ENCODE data around the gene ITIH1. TPM values are rescaled to one million over a fixed set of nuclear protein-coding genes. Genes with fewer than 3 reads are reported as not detected.

Gene ITIH1
- total and polyA plus RNA-seq, 2 donors (not counting 3 experiments of a cell fraction or from before 2014, with no cell fraction given): not detected

DNA sequence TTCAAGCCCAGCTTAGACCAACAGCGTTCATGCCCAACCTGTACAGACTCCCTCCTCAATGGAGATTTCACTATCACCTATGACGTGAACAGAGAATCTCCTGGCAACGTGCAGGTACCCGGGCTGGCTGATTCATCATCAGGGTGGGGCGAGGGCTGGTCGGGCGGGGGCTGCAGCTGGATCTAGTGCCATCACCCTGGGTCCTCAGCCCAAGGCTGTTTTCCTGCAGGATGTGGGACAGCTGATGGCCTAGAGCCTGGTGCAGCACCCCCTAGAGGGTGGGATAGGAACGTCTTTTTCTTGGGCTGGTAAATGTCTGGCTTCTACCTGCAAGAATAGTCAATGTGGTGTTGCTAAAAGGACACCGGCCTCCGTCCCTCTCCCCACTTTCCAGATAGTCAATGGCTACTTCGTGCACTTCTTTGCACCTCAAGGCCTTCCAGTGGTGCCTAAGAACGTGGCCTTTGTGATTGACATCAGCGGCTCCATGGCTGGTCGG is 21.6 kb downstream of the ITIH1 start:
- dilution Hi-C loops (cut with MboI; ENCODE audit: extremely low pct_ligation_motif_present, low sequenced_read_pairs) (no loop called here), intact Hi-C loops (cut with micrococcal nuclease) (loop anchor here (1.0 kb wide), 1 partner anchor 57 kb away; no protein-coding TSS in a partner anchor)
- no peaks in the 10 kb centered on the region for H3K4me1 ChIP-seq (ENCODE audit: control insufficient read depth, extremely low read depth, insufficient read depth, low read length)
- H2AFZ ChIP-seq (ENCODE audit: low read depth, low read length): no peak overlapping the region
- H3K4me3 ChIP-seq (replicated peaks in 1 of 3; ENCODE audit: insufficient read depth in 1 of 3, low read depth in 1 of 3, low read length in 3 of 3): no peak overlapping the region
- FAIRE-seq (no peak), DNase-seq (ENCODE audit: low read depth, low spot score) (peak; percentile 18)
- H3K9me3 ChIP-seq (replicated peaks; ENCODE audit: control insufficient read depth, insufficient read depth, low read length): no peaks in the 10 kb centered on the region
- H3K27me3 ChIP-seq (ENCODE audit: control insufficient read depth in 2 of 2, insufficient read depth in 2 of 2, low read length in 2 of 2): no peaks in the 10 kb centered on the region
- no peaks in the 10 kb centered on the region for H3K79me2 ChIP-seq (ENCODE audit: control insufficient read depth, insufficient read depth, low read length)
- H3K36me3 ChIP-seq (ENCODE audit: control insufficient read depth in 2 of 2, extremely low read depth in 1 of 2, insufficient read depth in 2 of 2, low read length in 2 of 2): no peaks in the 10 kb centered on the region
- no peak overlapping the region for H3K9ac ChIP-seq (replicated peaks; ENCODE audit: extremely low read depth, insufficient read depth, low read length)
- H3K9me1 ChIP-seq (replicated peaks; ENCODE audit: control insufficient read depth, extremely low read depth, insufficient read depth, low read length): no peaks in the 10 kb centered on the region
- ChIA-PET CTCF (interaction anchor here (0.7 to 2.6 kb wide), 14 partner anchors 9 to 57 kb away, joined by 3 to 13 read pairs (median 4); no protein-coding TSS in a partner anchor), POLR2A (no interaction called here)
- TF ChIP-seq, protein P1, sequence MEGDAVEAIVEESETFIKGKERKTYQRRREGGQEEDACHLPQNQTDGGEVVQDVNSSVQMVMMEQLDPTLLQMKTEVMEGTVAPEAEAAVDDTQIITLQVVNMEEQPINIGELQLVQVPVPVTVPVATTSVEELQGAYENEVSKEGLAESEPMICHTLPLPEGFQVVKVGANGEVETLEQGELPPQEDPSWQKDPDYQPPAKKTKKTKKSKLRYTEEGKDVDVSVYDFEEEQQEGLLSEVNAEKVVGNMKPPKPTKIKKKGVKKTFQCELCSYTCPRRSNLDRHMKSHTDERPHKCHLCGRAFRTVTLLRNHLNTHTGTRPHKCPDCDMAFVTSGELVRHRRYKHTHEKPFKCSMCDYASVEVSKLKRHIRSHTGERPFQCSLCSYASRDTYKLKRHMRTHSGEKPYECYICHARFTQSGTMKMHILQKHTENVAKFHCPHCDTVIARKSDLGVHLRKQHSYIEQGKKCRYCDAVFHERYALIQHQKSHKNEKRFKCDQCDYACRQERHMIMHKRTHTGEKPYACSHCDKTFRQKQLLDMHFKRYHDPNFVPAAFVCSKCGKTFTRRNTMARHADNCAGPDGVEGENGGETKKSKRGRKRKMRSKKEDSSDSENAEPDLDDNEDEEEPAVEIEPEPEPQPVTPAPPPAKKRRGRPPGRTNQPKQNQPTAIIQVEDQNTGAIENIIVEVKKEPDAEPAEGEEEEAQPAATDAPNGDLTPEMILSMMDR (IDR thresholded peaks at IDR 0.05; ENCODE audit: extremely low read depth in 1 of 2, insufficient read depth in 1 of 2, low read depth in 1 of 2, low read length in 2 of 2): peak; percentile 57 to 61
- TF ChIP-seq POLR2A (IDR thresholded peaks at IDR 0.05; ENCODE audit: low read depth, low read length): no peak
- H3K27ac ChIP-seq (ENCODE audit: insufficient read depth, low read depth, low read length): no peak overlapping the region
- BruUV-seq (replicated peaks): no TSS peak
- H4K20me1 ChIP-seq (replicated peaks; ENCODE audit: control insufficient read depth, extremely low read depth, insufficient read depth, low read length): no peaks in the 10 kb centered on the region
- no peak overlapping the region for H3K4me2 ChIP-seq (ENCODE audit: insufficient read depth, low read length)

DNA sequence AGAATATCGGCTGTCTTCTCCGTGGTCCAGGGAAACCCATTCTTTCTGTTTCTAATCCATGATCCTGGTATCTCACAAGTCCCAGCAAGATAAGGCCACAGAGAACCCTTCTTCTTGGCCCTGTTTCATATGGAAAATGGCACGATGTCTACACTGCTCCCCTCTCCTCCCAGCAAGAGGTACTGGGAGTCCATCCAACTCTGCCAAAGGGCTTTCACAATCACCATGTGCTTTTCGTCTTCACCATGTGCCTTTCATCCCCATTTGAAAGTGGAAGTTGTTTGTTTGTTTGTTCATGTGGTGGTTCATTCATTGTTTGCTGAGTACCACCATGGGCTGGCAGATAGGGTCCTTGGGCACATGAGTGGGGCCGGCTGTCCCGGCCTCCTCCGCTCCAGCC is 22.7 kb downstream of the ITIH1 start:
- H3K9ac ChIP-seq (replicated peaks; ENCODE audit: extremely low read depth, insufficient read depth, low read length): no peak overlapping the region
- H4K20me1 ChIP-seq (replicated peaks; ENCODE audit: control insufficient read depth, extremely low read depth, insufficient read depth, low read length): no peaks in the 10 kb centered on the region
- no peaks in the 10 kb centered on the region for H3K9me3 ChIP-seq (replicated peaks; ENCODE audit: control insufficient read depth, insufficient read depth, low read length)
- BruUV-seq (replicated peaks): no TSS peak
- no peak overlapping the region for H3K4me3 ChIP-seq (replicated peaks in 1 of 3; ENCODE audit: insufficient read depth in 1 of 3, low read depth in 1 of 3, low read length in 3 of 3)
- no peak for FAIRE-seq
- CTCF ChIA-PET: interaction anchor here (1.0 to 2.6 kb wide), 4 partner anchors 8 to 32 kb away, joined by 3 to 13 read pairs (median 6); no protein-coding TSS in a partner anchor
- no peaks in the 10 kb centered on the region for H3K79me2 ChIP-seq (ENCODE audit: control insufficient read depth, insufficient read depth, low read length)
- intact Hi-C loops (cut with micrococcal nuclease): no loop called here
- H3K4me2 ChIP-seq (ENCODE audit: insufficient read depth, low read length): no peak overlapping the region
- POLR2A ChIA-PET: no interaction called here
- H3K36me3 ChIP-seq (ENCODE audit: control insufficient read depth in 2 of 2, extremely low read depth in 1 of 2, insufficient read depth in 2 of 2, low read length in 2 of 2): no peaks in the 10 kb centered on the region
- no peaks in the 10 kb centered on the region for H3K9me1 ChIP-seq (replicated peaks; ENCODE audit: control insufficient read depth, extremely low read depth, insufficient read depth, low read length)
- no peaks in the 10 kb centered on the region for H3K27me3 ChIP-seq (ENCODE audit: control insufficient read depth in 2 of 2, insufficient read depth in 2 of 2, low read length in 2 of 2)
- DNase-seq (ENCODE audit: low read depth, low spot score): no peak
- TF ChIP-seq, protein P2, sequence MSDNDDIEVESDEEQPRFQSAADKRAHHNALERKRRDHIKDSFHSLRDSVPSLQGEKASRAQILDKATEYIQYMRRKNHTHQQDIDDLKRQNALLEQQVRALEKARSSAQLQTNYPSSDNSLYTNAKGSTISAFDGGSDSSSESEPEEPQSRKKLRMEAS (IDR thresholded peaks at IDR 0.05; ENCODE audit: insufficient read depth, insufficient read length): peak; percentile 36
- TF ChIP-seq POLR2A (IDR thresholded peaks at IDR 0.05; ENCODE audit: low read depth, low read length) (no peak), MYC (IDR thresholded peaks at IDR 0.05; ENCODE audit: low read depth, low read length) (no peak), FOS (IDR thresholded peaks at IDR 0.05; ENCODE audit: borderline replicate concordance, insufficient read depth, low read length) (no peak), GATA2 (IDR thresholded peaks at IDR 0.05; ENCODE audit: insufficient read depth, insufficient read length, low read depth, low read length) (no peak)
- TF ChIP-seq, protein P1 (IDR thresholded peaks at IDR 0.05; ENCODE audit: extremely low read depth in 1 of 2, insufficient read depth in 1 of 2, low read depth in 1 of 2, low read length in 2 of 2): no peak
- no peak overlapping the region for H2AFZ ChIP-seq (ENCODE audit: low read depth, low read length)
- H3K4me1 ChIP-seq (ENCODE audit: control insufficient read depth, extremely low read depth, insufficient read depth, low read length): no peaks in the 10 kb centered on the region
- no peak overlapping the region for H3K27ac ChIP-seq (ENCODE audit: insufficient read depth, low read depth, low read length)
- dilution Hi-C loops (cut with MboI; ENCODE audit: extremely low pct_ligation_motif_present, low sequenced_read_pairs): no loop called here

Measured in endothelial cell of umbilical vein (primary cell).